Anterior cingulate cortex (tissue), 58 donors: ENCODE measurements around the gene PRR4.

Source experiments
- DNase-seq, 58 donors: peaks; one replicate each; lab custom pipeline; 2025; lab: John Stamatoyannopoulos, UW

PRR4 gene

GRCh38 chr12:10849425-10849878 lies at the start of gene PRR4:
Gene PRR4, minus strand, starts transcription at chr12:10849475. Its CDS starts 38 bp downstream, at chr12:10849437.
- DNase-seq = no peak

- DNase-seq = no peak
Measured at GRCh38 chr12:10896854-10897253, 47.6 kb upstream of the PRR4 start.

- no peak for DNase-seq
Measured at GRCh38 chr12:10891937-10892336, 42.7 kb upstream of the PRR4 start.

- no peak for DNase-seq
Measured at GRCh38 chr12:10889226-10889625, 40.0 kb upstream of the PRR4 start.

GRCh38 chr12:10884086-10884725 lies 34.9 kb upstream of the PRR4 start, which contains the start of gene PRH1:
Gene PRH1, minus strand, starts transcription at chr12:10884255. Its CDS starts 38 bp downstream, at chr12:10884217.
- DNase-seq = no peak

GRCh38 chr12:10873378-10873777 lies 24.1 kb upstream of the PRR4 start:
- no peak for DNase-seq

GRCh38 chr12:10867381-10867780 lies 18.1 kb upstream of the PRR4 start:
- DNase-seq = no peak

GRCh38 chr12:10863512-10864218 lies 14.4 kb upstream of the PRR4 start:
- DNase-seq = no peak

GRCh38 chr12:10861366-10861765 lies 12.1 kb upstream of the PRR4 start:
- DNase-seq = no peak

- no peak for DNase-seq
Measured at GRCh38 chr12:10855807-10856206, 6.5 kb upstream of the PRR4 start.

- DNase-seq = no peak
Measured at GRCh38 chr12:10853776-10854175, 4.5 kb upstream of the PRR4 start.

GRCh38 chr12:10851243-10851858 lies 2.1 kb upstream of the PRR4 start:
- DNase-seq = no peak

GRCh38 chr12:10847744-10848143 lies 1.5 kb downstream of the PRR4 start:
- DNase-seq = no peak

GRCh38 chr12:10842862-10843261 lies 6.4 kb downstream of the PRR4 start:
- DNase-seq = no peak

GRCh38 chr12:10838461-10838860 lies 10.8 kb downstream of the PRR4 start:
- no peak for DNase-seq

- DNase-seq = no peak
Measured at GRCh38 chr12:10829994-10830393, 19.3 kb downstream of the PRR4 start.

- no peak for DNase-seq
Measured at GRCh38 chr12:10826258-10826657, 23.0 kb downstream of the PRR4 start, which contains the start of gene TAS2R10. Gene TAS2R10, minus strand, starts transcription at chr12:10826358. Its CDS starts 89 bp downstream, at chr12:10826269.

GRCh38 chr12:10824957-10825356 lies 24.3 kb downstream of the PRR4 start:
- no peak for DNase-seq

- DNase-seq = no peak
Measured at GRCh38 chr12:10811883-10812536, 37.3 kb downstream of the PRR4 start.

GRCh38 chr12:10810068-10810467 lies 39.2 kb downstream of the PRR4 start, which contains the start of gene TAS2R9:
Gene TAS2R9, minus strand, starts transcription at chr12:10810168. Its CDS starts 93 bp downstream, at chr12:10810075.
- DNase-seq = no peak

GRCh38 chr12:10807186-10807585 lies 42.1 kb downstream of the PRR4 start, which contains the start of gene TAS2R8:
Gene TAS2R8, minus strand, starts transcription at chr12:10807286. Its CDS starts 306 bp downstream, at chr12:10806980.
- no peak for DNase-seq
